Fibroblast of villous mesenchyme (primary cell): ENCODE measurements around the gene ATAD2B. TPM values are rescaled to one million over a fixed set of nuclear protein-coding genes. Genes with fewer than 3 reads are reported as not detected.

Experiments used
- DNase-seq: peaks from one replicate; pipeline ENCODE4 v3.0.0-alpha.2; 2010; ENCODE audit warnings: low read depth
- H3K4me3 ChIP-seq: 2 replicates; pipeline ENCODE4 v1.5.1; 2011; ENCODE audit warnings: low read depth, mild to moderate bottlenecking, low read length
- CTCF ChIP-seq: IDR thresholded peaks from 2 replicates; pipeline ENCODE4 v1.5.1; 2012; ENCODE audit warnings: low read depth, mild to moderate bottlenecking, low read length; ENCODE audit not compliant: insufficient read depth
- total RNA-seq: library from RNA; depleted of rRNA; stranded (reverse); fragments of >200 nt; gene quantifications from 2 replicates; pipeline ENCODE4 v1.2.3, GENCODE V29; 2012

Gene ATAD2B
- total RNA-seq, 1 donor: 16.0 TPM

- TF ChIP-seq CTCF: no peak
- H3K4me3 ChIP-seq: no peak overlapping the region
- no peak for DNase-seq
These were observed 220.3 kb downstream of the ATAD2B start for GRCh38 chr2:23706613-23707078.

- TF ChIP-seq CTCF: no peak
- DNase-seq: no peak
- H3K4me3 ChIP-seq: no peak overlapping the region
These were observed 220.9 kb downstream of the ATAD2B start for GRCh38 chr2:23705771-23706612.

- no peak overlapping the region for H3K4me3 ChIP-seq
- TF ChIP-seq CTCF: no peak
- DNase-seq: no peak
These were observed 223.1 kb downstream of the ATAD2B start for GRCh38 chr2:23703583-23704385.

- TF ChIP-seq CTCF: no peak
- no peak for DNase-seq
- H3K4me3 ChIP-seq: no peak overlapping the region
These were observed 223.8 kb downstream of the ATAD2B start for GRCh38 chr2:23703037-23703582.

- H3K4me3 ChIP-seq: no peak overlapping the region
- TF ChIP-seq CTCF: no peak
- no peak for DNase-seq
These were observed 226.3 kb downstream of the ATAD2B start for GRCh38 chr2:23700627-23701026.

GRCh38 chr2:23699580-23699925, 227.4 kb downstream of the ATAD2B start:
- no peak for DNase-seq
- no peak overlapping the region for H3K4me3 ChIP-seq
- no peak for TF ChIP-seq CTCF
